CD4-positive, alpha-beta T cell treated with Interleukin-10 for 1 hour (primary cell): ENCODE results near the gene AASDH.
"Not testable (repeated sequence)": the region's sequence is repeated elsewhere in the genome, so short reads cannot be mapped to it uniquely, and the experiment has no call there.

Experiments
- DNase-seq: peaks from one replicate; pipeline ENCODE4 v3.0.0-alpha.2; 2020

Gene AASDH

DNA sequence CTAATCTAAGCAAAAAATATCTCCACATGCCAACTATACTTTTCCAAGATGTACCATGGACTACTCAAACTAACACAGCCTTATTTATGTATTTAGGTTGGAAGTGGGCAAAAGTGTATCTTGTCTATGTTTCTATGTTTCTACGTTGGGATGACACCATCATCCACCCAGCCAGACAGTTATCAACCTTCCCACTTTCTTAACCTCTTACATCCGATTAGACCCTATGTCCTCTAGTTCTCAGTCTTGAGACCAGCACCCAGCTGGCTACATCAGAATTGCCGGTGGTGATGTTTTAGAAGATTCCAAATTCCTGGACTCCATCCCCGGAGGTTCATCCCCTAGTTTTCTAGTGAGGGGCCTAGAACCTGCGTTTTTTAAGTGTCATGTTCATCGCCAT, 1.0 kb upstream of the AASDH start:
- no peak for DNase-seq

DNA sequence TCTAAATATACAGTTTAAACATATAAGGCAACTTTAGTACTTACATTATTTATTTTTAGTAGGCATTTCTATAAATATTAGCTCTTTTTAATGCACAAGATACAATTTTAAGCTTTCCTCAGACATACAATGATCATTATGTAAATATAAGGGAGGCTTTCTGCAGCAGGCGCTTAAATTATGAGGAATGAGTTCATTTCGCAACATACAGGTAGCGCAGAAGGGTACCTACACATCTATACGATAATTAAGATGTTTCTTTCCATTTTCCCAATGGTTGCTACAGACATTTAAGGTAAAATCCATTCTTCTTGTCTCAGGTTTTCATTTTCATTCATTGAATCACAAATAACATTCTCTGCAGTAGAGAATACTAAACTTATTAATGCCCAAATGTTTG, 1.2 kb downstream of the AASDH start:
- no peak for DNase-seq

DNA sequence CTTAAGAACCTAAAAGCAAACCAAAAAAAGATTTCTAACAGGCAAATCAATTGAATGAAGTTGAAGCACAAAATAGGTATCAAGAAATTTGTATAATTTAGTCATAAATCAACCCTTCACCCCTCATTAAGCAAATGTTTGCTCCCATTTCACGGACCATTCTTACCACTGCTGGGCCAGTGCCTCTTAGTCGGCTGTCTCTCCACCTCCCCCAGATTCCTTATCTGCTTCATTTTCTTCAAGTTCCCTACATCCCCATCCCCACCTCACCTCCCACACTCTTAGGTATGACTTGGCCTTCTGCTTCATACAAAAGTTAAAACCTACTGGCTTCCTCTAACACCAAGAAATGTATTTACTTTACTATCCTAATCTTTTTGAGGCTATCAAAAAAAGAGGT, 11.8 kb downstream of the AASDH start:
- no peak for DNase-seq

DNA sequence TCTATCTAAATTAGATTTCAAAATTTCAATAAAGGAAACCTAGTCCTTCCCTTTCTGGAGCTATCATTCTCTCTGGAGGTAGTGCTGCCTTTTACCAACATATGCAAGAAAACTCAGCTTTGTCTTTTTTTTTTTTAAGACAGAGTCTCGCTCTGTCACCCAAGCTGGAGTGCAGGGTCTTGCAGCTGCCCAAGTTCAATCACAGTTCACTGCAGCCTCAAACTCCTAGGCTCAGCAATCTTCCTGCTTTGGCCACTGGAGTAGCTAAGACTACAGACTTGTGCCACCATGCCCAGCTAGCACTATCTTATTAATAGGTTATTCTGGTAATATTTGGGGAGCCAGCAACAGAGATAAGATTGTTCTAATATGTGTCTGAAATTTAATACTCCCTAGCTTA, 12.3 kb downstream of the AASDH start:
- DNase-seq = no peak

DNA sequence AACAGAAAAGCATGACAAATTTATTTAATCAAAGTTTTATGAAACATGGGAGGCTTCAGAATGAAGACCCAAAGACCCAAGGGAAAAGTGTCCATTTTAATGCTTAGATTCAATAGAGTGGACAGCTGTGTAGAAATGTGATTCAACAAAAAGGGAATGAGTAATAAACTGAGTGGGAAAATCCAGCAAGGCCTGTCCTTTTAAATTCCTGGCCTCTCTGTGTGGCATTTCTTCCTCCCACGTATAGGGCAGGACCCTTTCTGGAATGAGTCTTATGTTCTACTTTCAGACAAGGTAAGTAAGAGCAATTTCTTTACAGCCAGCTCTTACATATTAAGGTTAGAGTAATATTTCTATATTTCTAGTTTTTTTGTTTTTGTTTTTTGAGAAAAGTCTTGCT, 14.5 kb downstream of the AASDH start:
- no peak for DNase-seq

DNA sequence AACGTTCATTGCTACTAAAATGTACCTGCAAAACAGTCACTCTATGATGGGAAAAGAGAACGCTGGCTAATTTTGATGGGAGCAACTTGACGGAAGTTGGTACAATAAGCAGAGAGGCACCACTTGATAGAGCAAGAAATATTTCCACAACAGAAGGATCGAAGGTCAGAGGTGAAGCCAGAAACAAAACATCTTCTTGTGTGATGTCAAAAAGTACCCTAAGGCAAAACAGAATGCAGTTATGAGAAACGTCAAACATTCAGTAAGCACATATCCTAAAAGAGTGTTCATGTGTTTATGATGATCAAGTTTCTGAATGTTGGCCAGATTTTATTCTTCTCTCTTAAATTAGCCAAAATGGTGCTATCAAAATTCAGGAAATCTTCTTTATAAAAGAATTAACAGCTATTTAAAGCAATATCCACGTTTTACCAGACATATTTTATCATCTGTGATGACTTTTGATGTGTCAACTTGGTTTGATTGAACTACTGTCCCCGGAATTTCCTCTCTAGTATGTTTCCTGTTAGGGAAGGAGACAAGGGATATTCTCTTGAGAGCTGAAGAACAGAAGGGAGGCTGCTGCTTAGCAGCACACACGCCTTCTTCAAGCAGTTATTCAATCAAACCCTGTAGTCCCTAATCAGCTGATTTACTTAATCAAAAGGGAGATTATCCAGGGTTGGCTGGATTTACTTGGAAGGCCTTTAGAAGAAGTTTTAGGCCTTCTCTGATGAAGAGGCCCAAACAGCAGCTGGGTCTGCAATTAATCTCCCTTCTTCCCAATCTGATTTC, 15.7 kb downstream of the AASDH start:
- DNase-seq = no peak

DNA sequence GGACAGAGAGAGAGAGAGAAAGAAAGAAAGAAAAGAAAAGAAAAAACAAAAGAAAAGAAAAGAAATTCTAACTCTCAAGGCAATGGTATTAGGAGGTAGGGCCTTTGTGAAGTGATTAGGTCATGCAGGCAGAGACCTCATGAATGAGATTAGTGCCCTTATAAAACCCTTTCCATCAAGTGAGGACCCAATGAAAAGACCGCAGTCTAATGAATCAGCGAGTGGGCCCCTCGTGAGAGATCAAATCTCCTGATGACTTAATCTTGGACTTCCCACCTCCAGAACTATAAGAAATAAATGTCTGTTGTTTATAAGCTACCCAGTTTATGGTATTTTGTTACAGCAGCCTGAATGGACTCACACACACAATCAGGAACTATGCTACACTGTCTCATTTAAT, 16.9 kb downstream of the AASDH start:
- no peak for DNase-seq

DNA sequence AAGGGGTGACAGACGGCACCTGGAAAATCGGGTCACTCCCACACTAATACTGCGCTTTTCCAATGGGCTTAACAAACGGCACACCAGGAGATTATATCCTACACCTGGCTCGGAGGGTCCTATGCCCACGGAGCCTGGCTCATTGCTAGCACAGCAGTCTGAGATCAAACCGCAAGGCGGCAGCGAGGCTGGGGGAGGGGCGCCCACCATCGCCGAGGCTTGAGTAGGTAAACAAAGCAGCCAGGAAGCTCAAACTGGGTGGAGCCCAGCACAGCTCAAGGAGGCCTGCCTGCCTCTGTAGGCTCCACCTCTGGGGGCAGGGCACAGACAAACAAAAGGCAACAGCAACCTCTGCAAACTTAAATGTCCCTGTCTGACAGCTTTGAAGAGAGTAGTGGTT, 24.3 kb downstream of the AASDH start:
- DNase-seq = not testable (repeated sequence)

DNA sequence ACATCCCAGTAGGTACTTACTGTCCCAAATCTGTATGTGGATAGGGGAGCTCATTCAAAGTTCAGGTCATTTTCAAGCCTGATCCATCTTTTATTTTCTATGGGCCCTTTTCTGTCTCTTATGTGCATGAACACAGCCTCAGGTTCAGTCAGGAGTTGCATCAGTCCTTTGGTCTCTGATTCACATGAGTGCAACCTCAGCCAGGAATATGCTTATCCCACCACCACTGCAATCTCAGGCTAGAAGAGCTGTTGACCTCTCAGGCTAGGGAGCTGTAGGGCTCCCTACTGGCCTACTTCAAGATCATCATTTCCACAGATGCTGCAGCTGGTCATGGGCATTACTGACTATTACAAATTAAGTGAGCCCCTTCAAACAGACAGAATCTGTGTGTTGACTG, 27.2 kb downstream of the AASDH start:
- DNase-seq = no peak

DNA sequence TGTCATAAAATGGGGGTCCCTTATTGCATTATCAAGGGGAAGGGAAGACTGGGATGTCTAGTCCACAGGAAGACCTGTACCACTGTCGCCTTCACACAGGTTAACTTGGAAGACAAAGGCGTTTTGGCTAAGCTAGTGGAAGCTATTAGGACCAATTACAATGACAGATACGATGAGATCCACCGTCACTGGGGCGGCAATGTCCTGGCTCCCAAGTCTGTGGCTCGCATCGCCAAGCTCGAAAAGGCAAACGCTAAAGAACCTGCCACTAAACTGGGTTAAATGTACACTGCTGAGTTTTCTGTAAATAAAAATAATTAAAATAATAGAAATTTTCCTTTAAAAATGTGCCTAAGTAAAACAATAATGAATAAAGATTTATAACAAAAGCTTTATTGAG, 30.6 kb downstream of the AASDH start:
- no peak for DNase-seq

DNA sequence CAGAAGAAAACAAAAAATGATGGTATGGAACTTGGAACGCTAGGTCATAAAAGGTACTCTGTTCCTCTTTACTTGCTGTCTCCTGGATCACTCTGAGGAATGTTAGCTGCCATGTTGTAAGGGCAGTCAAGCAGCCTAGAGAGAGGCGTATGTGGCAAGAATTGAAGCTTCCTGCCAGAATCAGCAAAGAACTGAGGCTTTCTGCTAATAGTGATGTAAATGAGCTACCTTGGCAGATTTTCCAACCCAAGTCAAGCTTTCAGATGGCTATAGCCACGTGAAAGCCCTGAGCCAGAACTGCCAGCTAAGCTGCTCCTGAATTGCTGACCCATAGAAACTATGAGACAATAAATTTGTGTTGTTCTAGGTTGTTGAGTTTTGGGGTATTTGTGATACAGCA, 38.7 kb downstream of the AASDH start:
- no peak for DNase-seq

DNA sequence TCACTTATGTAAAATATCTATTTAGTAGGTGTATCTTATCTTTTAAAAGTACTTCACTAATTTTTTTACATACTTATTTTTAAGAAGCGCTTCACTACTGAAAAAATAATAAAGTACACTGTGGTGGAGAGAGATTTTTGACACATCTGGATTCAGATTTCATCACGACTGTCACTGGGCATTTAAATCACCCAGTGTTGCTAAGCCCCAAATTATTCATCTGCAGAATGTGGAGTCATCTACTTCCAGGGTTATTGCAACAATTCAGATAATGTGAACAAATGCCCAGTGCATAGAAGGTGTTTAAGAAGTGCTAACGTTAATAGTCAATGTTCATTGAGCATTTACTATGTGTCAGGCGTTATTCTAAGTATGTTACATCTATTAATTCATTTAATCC, 41.8 kb downstream of the AASDH start:
- DNase-seq = no peak

DNA sequence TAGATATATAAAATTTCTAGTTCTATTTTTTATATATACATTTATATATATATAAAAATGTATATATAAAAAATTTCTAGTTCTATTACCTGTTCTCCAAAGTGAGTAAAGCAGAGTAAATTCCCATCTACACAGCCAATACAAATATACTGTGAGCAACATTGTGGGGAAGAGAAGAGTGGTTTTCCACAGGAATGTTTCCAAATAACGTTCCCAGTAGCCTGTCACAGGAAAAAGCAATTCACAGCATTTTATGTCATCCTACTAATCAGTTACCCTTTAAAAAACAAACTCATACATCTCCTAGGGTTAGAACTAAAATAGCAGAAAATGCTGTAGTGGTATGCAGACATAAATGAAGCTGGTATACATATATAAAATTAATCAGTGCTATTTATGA, 44.5 kb downstream of the AASDH start:
- no peak for DNase-seq

DNA sequence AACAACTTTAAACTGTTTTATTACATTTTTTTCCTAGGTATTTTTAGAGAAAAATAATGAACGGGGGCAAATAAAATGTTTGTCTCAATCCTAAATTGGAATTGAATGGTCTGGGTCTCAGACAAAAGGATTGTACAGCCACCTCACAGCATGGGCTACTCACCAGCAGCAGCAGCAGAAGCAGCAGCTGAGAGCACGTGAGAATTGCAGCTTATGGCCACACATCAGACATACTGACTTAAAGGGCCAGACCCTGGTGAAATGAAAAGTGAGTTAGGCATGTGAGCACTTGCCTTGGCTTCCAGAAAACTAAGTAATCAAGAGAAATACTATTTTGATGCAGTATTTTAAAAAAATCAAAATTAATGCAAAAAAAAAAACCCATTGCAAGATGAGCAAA, 56.6 kb downstream of the AASDH start:
- DNase-seq = no peak

DNA sequence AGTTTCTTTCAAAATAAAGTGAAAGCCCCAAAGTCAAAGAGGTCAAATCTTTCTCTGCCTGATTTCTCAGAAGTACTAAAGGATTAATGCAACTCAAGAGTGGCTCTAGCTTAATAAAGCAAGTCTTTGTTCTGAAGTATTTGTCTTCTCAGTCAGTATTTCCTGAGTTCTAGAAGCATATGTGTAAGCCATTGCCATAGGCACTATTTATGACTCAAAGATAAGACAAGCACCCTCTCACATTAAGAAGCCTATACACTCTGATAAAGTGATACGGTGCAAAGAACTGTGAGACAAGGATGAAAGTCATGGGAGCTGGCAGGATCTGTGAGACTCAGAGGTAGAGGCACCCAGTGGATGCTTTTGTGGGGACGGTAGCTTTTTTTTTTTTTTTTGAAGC, 60.9 kb downstream of the AASDH start:
- DNase-seq = no peak

DNA sequence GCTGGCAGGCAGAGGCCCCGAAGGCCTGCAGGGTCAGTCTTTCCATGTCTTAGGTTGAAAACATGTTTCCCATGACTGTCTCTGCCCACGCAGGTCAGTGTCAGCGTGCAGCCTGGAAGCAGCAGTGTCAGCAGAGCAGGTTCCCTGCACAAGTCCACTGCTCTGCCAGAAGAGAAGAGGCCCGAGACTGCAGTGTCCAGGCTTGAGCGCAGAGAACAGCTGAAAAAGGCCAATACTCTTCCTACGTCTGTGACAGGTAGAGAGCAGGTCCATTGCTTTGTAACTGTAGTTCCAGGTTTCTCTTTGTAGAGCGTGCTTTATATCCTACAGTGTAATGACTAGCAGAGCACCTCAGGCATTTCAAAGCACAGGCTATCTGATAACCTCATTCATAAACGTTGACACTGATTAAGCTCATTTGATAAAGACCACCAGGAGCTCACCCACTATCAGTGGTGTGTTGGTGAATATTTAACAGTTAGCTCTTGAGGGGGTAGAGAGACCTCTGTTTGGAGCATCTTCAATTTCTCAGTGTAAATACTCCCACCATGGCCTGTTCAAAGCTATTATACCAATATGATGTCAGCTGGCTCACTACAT, 63.2 kb downstream of the AASDH start:
- no peak for DNase-seq

DNA sequence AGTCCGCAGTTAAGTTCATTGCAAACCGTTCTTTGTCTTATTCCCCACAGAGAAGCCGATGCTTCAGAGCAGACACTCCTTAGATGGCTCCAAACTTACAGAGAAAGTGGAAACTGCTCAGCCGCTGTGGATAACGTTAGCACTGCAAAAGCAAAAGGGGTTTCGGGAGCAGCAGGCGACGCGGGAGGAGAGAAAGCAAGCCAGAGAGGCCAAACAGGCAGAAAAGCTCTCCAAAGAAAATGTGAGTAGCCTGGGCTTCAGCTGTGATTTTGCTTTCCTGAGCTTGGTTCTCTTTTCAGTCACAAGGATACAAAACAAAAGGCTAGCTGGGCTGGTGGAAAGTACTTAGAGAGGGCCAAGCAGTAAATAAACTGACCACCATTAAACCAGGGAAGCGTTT, 64.0 kb downstream of the AASDH start:
- DNase-seq = no peak

DNA sequence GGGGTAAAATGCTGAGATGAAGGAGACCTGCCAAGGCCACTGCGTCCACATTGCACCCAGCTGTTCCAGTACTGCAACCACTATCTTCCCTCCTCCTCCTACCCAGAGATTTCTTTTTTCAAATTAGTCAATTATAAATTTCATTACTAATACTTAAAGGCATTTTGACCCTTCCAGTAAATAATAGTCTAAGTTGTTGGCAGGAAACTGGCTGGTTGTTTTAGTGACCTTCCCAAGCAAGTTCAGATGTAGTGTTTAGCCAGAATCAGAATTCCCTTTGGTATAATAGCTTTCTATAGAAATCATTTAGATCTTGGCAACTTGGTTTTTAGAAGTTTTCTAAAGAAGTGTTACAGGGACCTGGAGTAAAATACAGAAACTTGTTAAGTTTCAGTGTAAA, 66.0 kb downstream of the AASDH start:
- no peak for DNase-seq

DNA sequence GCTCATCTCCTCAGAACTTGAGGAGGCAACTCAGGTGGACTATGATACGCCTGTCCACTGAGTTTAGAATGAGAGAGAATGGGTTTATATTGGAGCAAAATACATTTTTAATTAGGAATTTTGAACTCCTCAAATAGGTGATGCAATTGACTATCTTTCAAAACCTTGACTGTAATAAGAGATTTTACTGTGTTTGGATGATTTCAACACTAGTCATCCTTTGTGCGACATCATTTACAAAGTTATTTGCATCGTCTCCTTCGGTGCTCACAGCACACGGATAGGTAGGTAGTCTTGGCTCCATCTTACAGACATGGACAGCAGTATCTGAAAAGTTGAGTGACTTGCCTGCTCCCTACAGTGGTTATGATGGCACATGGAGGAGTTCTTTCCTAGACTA, 67.0 kb downstream of the AASDH start:
- no peak for DNase-seq

DNA sequence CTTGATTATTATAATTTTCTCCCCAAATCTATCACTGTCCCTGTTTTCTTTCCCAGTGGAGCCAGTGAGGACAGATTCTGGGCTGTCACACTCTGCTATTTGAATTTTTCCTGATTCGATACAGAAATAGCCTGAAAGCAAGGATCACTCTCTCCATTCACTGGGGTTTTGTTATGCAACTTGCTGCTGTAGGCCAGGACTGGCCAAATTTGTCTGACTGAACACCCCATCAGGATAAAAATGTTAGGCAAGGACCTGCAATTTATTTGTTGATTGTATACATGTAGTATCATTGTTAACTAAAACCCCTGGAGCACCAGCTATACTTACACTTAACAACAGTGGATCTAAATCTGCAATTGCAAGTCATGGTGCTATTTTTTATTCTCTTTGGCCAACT, 68.7 kb downstream of the AASDH start:
- no peak for DNase-seq

DNA sequence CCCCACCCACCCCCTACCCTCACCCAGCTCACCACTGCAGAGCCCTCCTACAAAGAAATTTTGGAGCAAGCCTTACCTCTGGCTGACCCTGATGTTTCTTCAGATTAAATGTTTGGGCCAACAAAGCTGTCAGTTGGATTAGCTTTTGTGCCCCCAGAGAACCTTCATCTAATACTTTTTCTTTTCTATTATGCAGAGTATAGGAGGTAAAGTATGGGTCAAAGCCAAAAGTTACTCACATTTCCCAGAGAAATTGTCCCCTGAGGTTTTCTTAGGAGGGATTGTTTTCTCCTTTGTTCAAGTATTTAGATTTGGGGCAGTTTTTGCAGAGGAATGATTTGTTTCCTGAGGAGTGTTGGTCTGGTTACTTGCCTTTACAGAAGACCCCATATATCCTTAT, 69.5 kb downstream of the AASDH start:
- DNase-seq = no peak

DNA sequence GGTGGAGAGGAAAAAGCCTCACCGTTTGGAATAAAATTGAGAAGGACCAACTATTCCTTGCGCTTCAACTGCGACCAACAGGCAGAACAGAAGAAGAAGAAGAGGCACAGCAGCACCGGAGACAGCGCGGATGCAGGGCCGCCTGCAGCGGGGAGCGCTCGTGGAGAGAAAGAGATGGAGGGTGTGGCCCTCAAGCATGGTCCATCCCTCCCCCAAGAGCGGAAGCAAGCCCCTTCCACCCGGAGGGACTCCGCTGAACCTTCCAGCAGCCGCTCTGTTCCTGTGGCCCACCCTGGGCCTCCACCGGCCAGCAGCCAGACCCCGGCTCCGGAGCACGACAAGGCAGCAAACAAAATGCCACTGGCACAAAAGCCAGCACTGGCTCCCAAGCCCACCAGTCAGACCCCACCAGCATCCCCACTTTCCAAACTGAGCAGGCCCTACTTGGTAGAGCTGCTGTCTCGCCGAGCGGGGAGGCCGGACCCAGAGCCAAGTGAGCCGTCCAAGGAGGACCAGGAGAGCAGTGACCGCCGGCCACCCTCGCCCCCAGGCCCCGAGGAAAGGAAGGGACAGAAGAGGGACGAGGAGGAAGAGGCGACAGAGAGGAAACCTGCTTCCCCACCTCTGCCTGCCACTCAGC, 71.2 kb downstream of the AASDH start:
- no peak for DNase-seq

DNA sequence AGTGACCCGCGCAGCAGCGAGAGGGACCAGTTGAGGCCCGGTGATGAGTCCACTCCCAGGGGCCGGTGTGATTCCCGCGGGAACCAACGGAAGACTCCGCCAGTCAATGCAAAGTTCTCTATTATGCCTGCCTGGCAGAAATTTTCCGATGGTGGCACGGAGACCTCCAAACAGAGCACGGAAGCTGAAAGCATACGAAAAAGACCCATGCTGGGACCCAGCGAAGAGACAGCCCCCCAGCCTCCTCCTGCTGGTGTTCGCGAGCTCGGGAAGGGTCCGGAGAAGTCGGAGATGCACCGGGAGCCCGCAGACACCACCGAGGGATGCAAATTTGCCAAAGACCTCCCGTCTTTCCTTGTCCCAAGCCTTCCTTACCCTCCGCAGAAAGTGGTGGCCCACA, 71.7 kb downstream of the AASDH start:
- no peak for DNase-seq

DNA sequence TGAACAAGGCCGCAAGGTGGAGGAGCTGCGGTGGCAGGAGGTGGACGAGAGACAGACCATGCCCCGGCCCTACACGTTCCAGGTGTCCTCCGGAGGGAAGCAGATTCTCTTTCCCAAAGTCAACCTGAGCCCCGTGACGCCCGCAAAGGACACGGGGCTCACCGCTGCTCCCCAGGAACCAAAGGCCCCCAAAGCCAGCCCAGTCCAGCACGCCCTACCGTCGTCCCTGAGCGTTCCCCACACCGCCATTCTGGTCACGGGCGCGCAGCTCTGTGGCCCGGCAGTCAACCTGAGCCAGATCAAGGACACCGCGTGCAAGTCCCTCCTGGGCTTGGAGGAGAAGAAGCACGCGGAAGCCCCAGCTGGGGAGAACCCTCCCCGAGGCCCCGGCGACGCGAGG, 72.2 kb downstream of the AASDH start:
- DNase-seq = no peak
